Common myeloid progenitor, CD34-positive (primary cell): ENCODE measurements around the gene MTHFSD.

ENCODE experiments used
- CTCF ChIA-PET: fragments of 350-600 bp; sonication (Branson Sonifier 250); formaldehyde crosslinking; loops from one replicate; lab custom pipeline; 2021; ENCODE audit warnings: antibody characterized with exemption; lab: Charles Lee
- POLR2A ChIA-PET: fragments of 350-600 bp; sonication (Branson Sonifier 250); formaldehyde crosslinking; loops from one replicate; lab custom pipeline; 2021; ENCODE audit warnings: antibody characterized with exemption; lab: Charles Lee
- DNase-seq, 3 donors: peaks; one replicate each; pipeline versions ENCODE4 v3.0.0 to v3.0.0-alpha.2; 2013
- H3K27ac ChIP-seq, 2 experiments: 1 replicate in 1 of 2; 2 replicates in 1 of 2; pipeline ENCODE4 v1.7.0; 2013; ENCODE audit warnings: inconsistent platforms in 2 of 2, low read length in 2 of 2, mild to moderate bottlenecking in 2 of 2, low read depth in 1 of 2, moderate library complexity in 1 of 2; ENCODE audit not compliant: severe bottlenecking in 2 of 2, insufficient read depth in 1 of 2, poor library complexity in 1 of 2
- H3K27me3 ChIP-seq, 5 experiments: replicated peaks in 2 of 5; 1 replicate in 3 of 5; 2 replicates in 2 of 5; pipeline versions ENCODE4 v1.6.1 to v1.7.0; 2013; ENCODE audit warnings: low read length in 4 of 5, mild to moderate bottlenecking in 2 of 5, moderate library complexity in 2 of 5, inconsistent platforms in 1 of 5; ENCODE audit not compliant: insufficient read depth in 5 of 5, control insufficient read depth in 4 of 5
- H3K36me3 ChIP-seq, 4 experiments: 1 replicate in 2 of 4; 2 replicates in 2 of 4; pipeline versions ENCODE4 v1.6.1 to v1.7.0; 2013; ENCODE audit warnings: low read length in 3 of 4, control low read depth in 1 of 4, mild to moderate bottlenecking in 1 of 4; ENCODE audit not compliant: control insufficient read depth in 4 of 4, insufficient read depth in 4 of 4
- H3K4me1 ChIP-seq, 4 experiments: 1 replicate in 3 of 4; 2 replicates in 1 of 4; pipeline versions ENCODE4 v1.6.1 to v1.7.1; 2013; ENCODE audit warnings: low read length in 3 of 4, mild to moderate bottlenecking in 3 of 4, control low read depth in 1 of 4, inconsistent platforms in 1 of 4, moderate library complexity in 1 of 4; ENCODE audit not compliant: control insufficient read depth in 4 of 4, insufficient read depth in 4 of 4; ENCODE audit errors: control extremely low read depth in 1 of 4
- H3K4me3 ChIP-seq, 7 experiments: 1 replicate in 4 of 7; 2 replicates in 3 of 7; pipeline versions ENCODE4 v1.5.1 to v1.7.0; 2013; ENCODE audit warnings: mild to moderate bottlenecking in 7 of 7, low read length in 6 of 7, moderate library complexity in 6 of 7, inconsistent platforms in 2 of 7, low read depth in 2 of 7, control low read depth in 1 of 7; ENCODE audit not compliant: insufficient read depth in 4 of 7, control insufficient read depth in 1 of 7; ENCODE audit errors: extremely low read depth in 1 of 7
- H3K9me3 ChIP-seq, 5 experiments: 1 replicate in 4 of 5; 2 replicates in 1 of 5; pipeline versions ENCODE4 v1.6.1 to v1.7.1; 2013; ENCODE audit warnings: low read length in 4 of 5, mild to moderate bottlenecking in 2 of 5, inconsistent platforms in 1 of 5, low read depth in 1 of 5, moderate library complexity in 1 of 5; ENCODE audit not compliant: control insufficient read depth in 4 of 5, insufficient read depth in 2 of 5; ENCODE audit errors: control extremely low read depth in 1 of 5
- WGBS: methylation state at CpG from one replicate; pipeline ENCODE4 v1.1.5; 2013; ENCODE audit not compliant: insufficient coverage; 5-methylcytosine and 5-hydroxymethylcytosine counted together

Gene MTHFSD

GRCh38 chr16:86505899-86506864 lies 48.9 kb downstream of the MTHFSD start:
- DNase-seq, result no peak
- Histone ChIP-seq H3K4me3 (peak overlapping the region in 1 of 7 experiments; percentile 5), H3K4me1 (peaks cover 0 to 33% (median 20%) of the 10 kb centered on the region in 4 experiments), H3K36me3 (no peaks in the 10 kb centered on the region), H3K27me3 (peaks cover 3 to 98% (median 63%) of the 10 kb centered on the region in 5 experiments), H3K27ac (no peak overlapping the region), H3K9me3 (peaks cover 0 to 4% (median 0%) of the 10 kb centered on the region in 5 experiments)
- WGBS, result 10% methylated on average over 18 of the region's 27 CpGs
- ChIA-PET POLR2A (no interaction called here), CTCF (no interaction called here)

DNA sequence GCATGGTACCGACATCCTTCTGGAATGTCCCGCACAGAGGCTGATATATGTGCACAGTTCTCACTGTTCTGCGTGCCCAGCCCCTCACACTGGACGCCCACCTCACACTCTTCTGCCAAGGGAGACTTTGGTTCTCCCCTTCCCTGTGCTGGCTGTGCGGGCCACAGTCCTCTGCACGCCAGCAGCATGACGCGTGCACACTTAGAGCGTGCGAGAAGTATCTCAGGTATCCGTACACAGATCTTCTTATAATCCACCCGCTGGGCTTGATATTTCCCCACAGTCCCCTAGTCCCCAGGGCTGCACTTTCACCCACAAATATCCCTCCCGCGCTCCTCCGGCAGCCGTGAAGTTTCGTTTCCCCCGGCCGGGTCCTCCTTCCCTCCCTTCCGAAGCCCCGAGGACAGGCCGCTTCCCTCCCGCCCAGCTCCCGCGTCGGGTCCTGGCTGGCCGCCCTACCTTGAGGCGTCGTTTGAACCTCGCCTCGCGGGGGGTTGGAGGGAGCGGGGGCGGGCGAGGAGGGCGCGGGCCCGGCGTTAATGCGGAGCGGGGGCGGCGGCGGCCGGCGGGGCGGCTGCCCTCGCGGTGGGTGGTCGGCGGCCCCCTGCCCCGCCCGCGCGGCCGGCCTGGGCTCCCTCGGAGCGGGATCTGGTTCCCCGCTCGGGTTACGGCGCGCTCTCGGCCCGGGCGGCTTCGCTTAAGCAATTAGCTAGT lies 49.7 kb downstream of the MTHFSD start:
- CTCF ChIA-PET, result no interaction called here
- DNase-seq, result no peak
- Histone ChIP-seq H3K36me3 (no peaks in the 10 kb centered on the region), H3K4me1 (peaks cover 0 to 27% (median 16%) of the 10 kb centered on the region in 4 experiments), H3K9me3 (peaks cover 0 to 4% (median 0%) of the 10 kb centered on the region in 5 experiments), H3K27me3 (peaks cover 3 to 99% (median 63%) of the 10 kb centered on the region in 5 experiments), H3K4me3 (no peak overlapping the region), H3K27ac (no peak overlapping the region)
- POLR2A ChIA-PET, result no interaction called here
- WGBS, result under 1% methylated on average over 60 of the region's 67 CpGs

- no peaks in the 10 kb centered on the region for H3K36me3 ChIP-seq
- POLR2A ChIA-PET, result no interaction called here
- CTCF ChIA-PET, result interaction anchor here (0.8 kb wide), 1 partner anchor 12 kb away, joined by 3 read pairs; no protein-coding TSS in a partner anchor
- peaks cover 0 to 4% (median 0%) of the 10 kb centered on the region in 5 experiments for H3K9me3 ChIP-seq
- 13% methylated on average over 26 of the region's 27 CpGs for WGBS
- DNase-seq, result no peak
- H3K27ac ChIP-seq, result no peak overlapping the region
- H3K4me1 ChIP-seq, result peaks cover 0 to 21% (median 12%) of the 10 kb centered on the region in 4 experiments
- peaks cover 3 to 100% (median 70%) of the 10 kb centered on the region in 5 experiments for H3K27me3 ChIP-seq
- no peak overlapping the region for H3K4me3 ChIP-seq
Observed at GRCh38 chr16:86504315-86505184, 50.5 kb downstream of the MTHFSD start.

GRCh38 chr16:86503830-86504229 lies 51.2 kb downstream of the MTHFSD start:
- Histone ChIP-seq H3K27ac (no peak overlapping the region), H3K27me3 (peaks cover 5 to 100% (median 69%) of the 10 kb centered on the region in 5 experiments), H3K4me1 (peaks cover 0 to 13% (median 5%) of the 10 kb centered on the region in 4 experiments), H3K4me3 (no peak overlapping the region), H3K9me3 (peaks cover 0 to 4% (median 0%) of the 10 kb centered on the region in 5 experiments), H3K36me3 (no peaks in the 10 kb centered on the region)
- no peak for DNase-seq
- ChIA-PET POLR2A (no interaction called here), CTCF (interaction anchor here (0.8 kb wide), 1 partner anchor 11 kb away, joined by 3 read pairs; no protein-coding TSS in a partner anchor)
- 20% methylated on average over 4 of the region's 6 CpGs for WGBS

GRCh38 chr16:86502856-86503748 lies 51.9 kb downstream of the MTHFSD start:
- POLR2A ChIA-PET, result no interaction called here
- 11% methylated on average over 20 of the region's 22 CpGs for WGBS
- Histone ChIP-seq H3K4me3 (no peak overlapping the region), H3K9me3 (peaks cover 0 to 4% (median 0%) of the 10 kb centered on the region in 5 experiments), H3K4me1 (peaks cover 0 to 8% (median 3%) of the 10 kb centered on the region in 4 experiments), H3K27me3 (peaks cover 5 to 100% (median 70%) of the 10 kb centered on the region in 5 experiments), H3K36me3 (no peaks in the 10 kb centered on the region), H3K27ac (no peak overlapping the region)
- CTCF ChIA-PET, result no interaction called here
- DNase-seq, result no peak
